Right forelimb (tissue), 1 donor: Measurements from ENCODE around the gene AEN.

Source experiments
- DNase-seq: peaks from one replicate; pipeline ENCODE4 v3.0.0-alpha.2; 2018

Gene AEN

DNA sequence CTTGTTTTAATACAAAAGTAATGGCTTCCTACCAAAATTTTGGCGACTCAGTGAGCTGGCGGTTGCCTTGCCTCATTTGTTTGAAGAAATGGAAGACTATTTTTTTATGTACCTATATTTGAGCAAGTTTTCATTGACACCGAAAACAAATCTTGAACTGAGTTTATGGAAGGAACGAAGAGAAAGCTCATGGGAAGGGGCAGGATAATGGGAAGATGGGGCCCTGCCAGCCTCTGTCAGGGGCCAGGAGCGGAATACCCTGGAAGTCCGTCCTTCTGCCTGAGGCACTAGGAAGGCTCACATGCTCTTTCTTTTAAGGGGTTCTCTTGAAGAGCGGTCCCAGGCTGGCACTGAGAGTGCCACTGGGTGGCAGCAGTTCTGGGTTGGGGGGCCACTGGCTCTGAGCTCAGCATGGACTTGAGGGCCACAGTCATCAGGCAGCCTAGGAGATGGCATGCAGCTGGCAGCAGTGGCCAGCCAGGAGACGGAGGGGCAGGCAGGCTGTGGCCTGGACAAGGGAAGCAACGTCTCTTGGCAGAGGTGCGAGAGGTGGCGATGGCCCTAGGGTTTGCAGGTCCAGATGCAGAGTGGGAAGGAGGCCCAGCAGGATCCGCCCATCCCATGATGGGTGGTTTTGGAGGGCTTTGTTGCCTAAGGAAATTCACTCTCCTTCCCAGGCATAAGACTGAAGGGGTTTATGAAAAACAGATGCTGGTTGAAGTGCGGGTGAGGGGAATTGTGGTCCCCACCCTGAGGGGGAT is 59.3 kb downstream of the AEN start:
- DNase-seq = no peak

DNA sequence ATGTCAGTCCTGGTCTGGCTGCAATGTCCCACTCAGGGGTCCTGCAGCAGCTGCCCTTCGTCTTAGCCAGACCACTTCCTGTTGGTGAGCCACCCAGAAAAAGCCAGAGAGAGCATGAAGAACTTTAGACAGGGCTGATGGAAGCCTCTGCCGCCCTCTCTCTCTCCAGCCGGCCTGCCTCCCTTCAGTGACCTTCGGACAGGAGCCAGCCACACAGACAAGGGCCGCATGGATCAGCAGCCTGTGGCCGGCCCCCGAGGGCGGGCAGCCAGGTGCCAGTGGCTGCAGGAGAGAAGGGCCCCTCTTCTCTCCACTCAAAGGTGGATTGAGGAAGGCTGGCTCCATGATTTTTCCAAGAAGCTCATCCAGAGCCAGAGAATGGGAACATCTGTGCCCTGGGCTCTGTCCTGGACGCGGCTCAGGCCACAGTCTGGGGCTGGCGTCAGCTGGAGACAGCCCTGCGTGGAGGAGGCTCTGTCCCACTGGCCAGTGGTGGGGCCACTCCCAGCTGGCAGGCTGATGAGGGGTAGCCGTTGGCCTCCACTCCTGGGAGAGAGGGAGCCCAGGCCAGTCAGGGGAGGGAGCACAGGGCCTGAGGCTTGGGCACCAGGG is 60.6 kb downstream of the AEN start:
- DNase-seq = peak; percentile 64
